ENCODE measurements around the gene CFAP410. TPM values are rescaled to one million over a fixed set of nuclear protein-coding genes. Genes with fewer than 3 reads are reported as not detected.

Gene CFAP410
- total and polyA plus RNA-seq, 2 of the 8 experiments (the other 6 are each of a cell fraction or from before 2014, with no cell fraction given) = 10.6 to 12.0 TPM

DNA sequence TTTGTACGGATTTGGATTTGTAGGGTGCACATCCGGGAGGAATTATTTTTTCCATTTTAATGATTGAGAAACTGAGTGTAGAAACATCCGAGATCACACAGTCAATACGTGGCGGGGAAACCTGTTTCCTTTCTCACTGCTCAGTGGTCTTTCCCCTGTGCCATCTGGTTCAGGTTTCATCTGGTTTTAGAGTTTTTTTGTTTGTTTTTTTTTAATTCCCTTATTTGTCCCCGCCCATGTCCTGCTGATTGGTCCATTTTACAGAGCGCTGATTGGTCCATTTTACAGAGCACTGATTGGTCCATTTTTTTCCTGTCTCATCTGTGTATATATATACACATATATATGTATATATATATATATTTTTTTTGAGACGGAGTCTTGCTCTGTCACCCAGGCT is 20.2 kb upstream of the CFAP410 start (continued):
- TF ChIP-seq, protein P1, sequence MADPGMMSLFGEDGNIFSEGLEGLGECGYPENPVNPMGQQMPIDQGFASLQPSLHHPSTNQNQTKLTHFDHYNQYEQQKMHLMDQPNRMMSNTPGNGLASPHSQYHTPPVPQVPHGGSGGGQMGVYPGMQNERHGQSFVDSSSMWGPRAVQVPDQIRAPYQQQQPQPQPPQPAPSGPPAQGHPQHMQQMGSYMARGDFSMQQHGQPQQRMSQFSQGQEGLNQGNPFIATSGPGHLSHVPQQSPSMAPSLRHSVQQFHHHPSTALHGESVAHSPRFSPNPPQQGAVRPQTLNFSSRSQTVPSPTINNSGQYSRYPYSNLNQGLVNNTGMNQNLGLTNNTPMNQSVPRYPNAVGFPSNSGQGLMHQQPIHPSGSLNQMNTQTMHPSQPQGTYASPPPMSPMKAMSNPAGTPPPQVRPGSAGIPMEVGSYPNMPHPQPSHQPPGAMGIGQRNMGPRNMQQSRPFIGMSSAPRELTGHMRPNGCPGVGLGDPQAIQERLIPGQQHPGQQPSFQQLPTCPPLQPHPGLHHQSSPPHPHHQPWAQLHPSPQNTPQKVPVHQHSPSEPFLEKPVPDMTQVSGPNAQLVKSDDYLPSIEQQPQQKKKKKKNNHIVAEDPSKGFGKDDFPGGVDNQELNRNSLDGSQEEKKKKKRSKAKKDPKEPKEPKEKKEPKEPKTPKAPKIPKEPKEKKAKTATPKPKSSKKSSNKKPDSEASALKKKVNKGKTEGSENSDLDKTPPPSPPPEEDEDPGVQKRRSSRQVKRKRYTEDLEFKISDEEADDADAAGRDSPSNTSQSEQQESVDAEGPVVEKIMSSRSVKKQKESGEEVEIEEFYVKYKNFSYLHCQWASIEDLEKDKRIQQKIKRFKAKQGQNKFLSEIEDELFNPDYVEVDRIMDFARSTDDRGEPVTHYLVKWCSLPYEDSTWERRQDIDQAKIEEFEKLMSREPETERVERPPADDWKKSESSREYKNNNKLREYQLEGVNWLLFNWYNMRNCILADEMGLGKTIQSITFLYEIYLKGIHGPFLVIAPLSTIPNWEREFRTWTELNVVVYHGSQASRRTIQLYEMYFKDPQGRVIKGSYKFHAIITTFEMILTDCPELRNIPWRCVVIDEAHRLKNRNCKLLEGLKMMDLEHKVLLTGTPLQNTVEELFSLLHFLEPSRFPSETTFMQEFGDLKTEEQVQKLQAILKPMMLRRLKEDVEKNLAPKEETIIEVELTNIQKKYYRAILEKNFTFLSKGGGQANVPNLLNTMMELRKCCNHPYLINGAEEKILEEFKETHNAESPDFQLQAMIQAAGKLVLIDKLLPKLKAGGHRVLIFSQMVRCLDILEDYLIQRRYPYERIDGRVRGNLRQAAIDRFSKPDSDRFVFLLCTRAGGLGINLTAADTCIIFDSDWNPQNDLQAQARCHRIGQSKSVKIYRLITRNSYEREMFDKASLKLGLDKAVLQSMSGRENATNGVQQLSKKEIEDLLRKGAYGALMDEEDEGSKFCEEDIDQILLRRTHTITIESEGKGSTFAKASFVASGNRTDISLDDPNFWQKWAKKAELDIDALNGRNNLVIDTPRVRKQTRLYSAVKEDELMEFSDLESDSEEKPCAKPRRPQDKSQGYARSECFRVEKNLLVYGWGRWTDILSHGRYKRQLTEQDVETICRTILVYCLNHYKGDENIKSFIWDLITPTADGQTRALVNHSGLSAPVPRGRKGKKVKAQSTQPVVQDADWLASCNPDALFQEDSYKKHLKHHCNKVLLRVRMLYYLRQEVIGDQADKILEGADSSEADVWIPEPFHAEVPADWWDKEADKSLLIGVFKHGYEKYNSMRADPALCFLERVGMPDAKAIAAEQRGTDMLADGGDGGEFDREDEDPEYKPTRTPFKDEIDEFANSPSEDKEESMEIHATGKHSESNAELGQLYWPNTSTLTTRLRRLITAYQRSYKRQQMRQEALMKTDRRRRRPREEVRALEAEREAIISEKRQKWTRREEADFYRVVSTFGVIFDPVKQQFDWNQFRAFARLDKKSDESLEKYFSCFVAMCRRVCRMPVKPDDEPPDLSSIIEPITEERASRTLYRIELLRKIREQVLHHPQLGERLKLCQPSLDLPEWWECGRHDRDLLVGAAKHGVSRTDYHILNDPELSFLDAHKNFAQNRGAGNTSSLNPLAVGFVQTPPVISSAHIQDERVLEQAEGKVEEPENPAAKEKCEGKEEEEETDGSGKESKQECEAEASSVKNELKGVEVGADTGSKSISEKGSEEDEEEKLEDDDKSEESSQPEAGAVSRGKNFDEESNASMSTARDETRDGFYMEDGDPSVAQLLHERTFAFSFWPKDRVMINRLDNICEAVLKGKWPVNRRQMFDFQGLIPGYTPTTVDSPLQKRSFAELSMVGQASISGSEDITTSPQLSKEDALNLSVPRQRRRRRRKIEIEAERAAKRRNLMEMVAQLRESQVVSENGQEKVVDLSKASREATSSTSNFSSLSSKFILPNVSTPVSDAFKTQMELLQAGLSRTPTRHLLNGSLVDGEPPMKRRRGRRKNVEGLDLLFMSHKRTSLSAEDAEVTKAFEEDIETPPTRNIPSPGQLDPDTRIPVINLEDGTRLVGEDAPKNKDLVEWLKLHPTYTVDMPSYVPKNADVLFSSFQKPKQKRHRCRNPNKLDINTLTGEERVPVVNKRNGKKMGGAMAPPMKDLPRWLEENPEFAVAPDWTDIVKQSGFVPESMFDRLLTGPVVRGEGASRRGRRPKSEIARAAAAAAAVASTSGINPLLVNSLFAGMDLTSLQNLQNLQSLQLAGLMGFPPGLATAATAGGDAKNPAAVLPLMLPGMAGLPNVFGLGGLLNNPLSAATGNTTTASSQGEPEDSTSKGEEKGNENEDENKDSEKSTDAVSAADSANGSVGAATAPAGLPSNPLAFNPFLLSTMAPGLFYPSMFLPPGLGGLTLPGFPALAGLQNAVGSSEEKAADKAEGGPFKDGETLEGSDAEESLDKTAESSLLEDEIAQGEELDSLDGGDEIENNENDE (IDR thresholded peaks at IDR 0.05; ENCODE audit: insufficient replicate concordance, low read length) = no peak
- TF ChIP-seq CEBPB (IDR thresholded peaks at IDR 0.05; ENCODE audit: low read depth, low read length) = no peak
- no peak for TF ChIP-seq FOSL1 (IDR thresholded peaks at IDR 0.05; ENCODE audit: insufficient read depth, low read depth, low read length)
- TF ChIP-seq SIRT6 (IDR thresholded peaks at IDR 0.05; ENCODE audit: low read length) = no peak
- TF ChIP-seq JUN (IDR thresholded peaks at IDR 0.05; ENCODE audit: low read depth, low read length) = no peak

Measured in H1 (cell line).